Endothelial cell of umbilical vein (primary cell): ENCODE measurements around the gene KCNQ2.

ENCODE experiments used
- CTCF ChIP-seq, 2 donors: IDR thresholded peaks; 1 replicate in 1 of 2; 2 replicates in 1 of 2; pipeline ENCODE4 v1.5.1; 2011; ENCODE audit warnings: low read length in 2 of 2, mild to moderate bottlenecking in 2 of 2, moderate library complexity in 2 of 2, control low read depth in 1 of 2, inconsistent platforms in 1 of 2, low read depth in 1 of 2; ENCODE audit not compliant: insufficient read depth in 1 of 2; ENCODE audit errors: extremely low read depth in 1 of 2
- EZH2 ChIP-seq: IDR thresholded peaks from 2 replicates; pipeline ENCODE4 v1.6.1; 2012; ENCODE audit warnings: borderline replicate concordance, low read depth, mild to moderate bottlenecking, moderate library complexity, low read length, inconsistent platforms; ENCODE audit not compliant: severe bottlenecking
- JUN ChIP-seq: IDR thresholded peaks from 2 replicates; pipeline ENCODE4 v1.6.1; 2011; ENCODE audit warnings: borderline replicate concordance, low read depth; ENCODE audit not compliant: insufficient read length, insufficient read depth
- MAX ChIP-seq: IDR thresholded peaks from 2 replicates; pipeline ENCODE4 v1.6.1; 2011; ENCODE audit not compliant: insufficient read depth, insufficient read length
- MYC ChIP-seq: IDR thresholded peaks from one replicate; pipeline ENCODE4 v1.6.1; 2011; ENCODE audit warnings: mild to moderate bottlenecking, low read depth, low read length
- POLR2A ChIP-seq: IDR thresholded peaks from 2 replicates; pipeline ENCODE4 v1.6.1; 2012; ENCODE audit warnings: low read depth, mild to moderate bottlenecking, control low read depth, low read length
- POLR2AphosphoS5 ChIP-seq: IDR thresholded peaks from 2 replicates; pipeline ENCODE4 v1.6.1; 2012; ENCODE audit warnings: low read depth, mild to moderate bottlenecking, control low read depth, low read length, moderate library complexity; ENCODE audit not compliant: insufficient read depth

GRCh38 chr20:63454731-63455567, 17.5 kb downstream of the KCNQ2 start:
- TF ChIP-seq POLR2A = no peak
- TF ChIP-seq CTCF (IDR thresholded peaks at IDR 0.05; ENCODE audit: extremely low read depth in 1 of 2, insufficient read depth in 1 of 2, low read depth in 1 of 2, low read length in 2 of 2) = no peak
- no peak for TF ChIP-seq POLR2AphosphoS5
- no peak for TF ChIP-seq MYC
- TF ChIP-seq MAX = no peak
- no peak for TF ChIP-seq EZH2
- no peak for TF ChIP-seq JUN
